NK-92 (cell line): Measurements from ENCODE around the gene ETFBKMT.
"Not testable (repeated sequence)": the region's sequence is repeated elsewhere in the genome, so short reads cannot be mapped to it uniquely, and the experiment has no call there.

ENCODE experiments used
- DNase-seq: peaks from one replicate; lab custom pipeline; 2025; ENCODE audit not compliant: unreplicated experiment; lab: John Stamatoyannopoulos, UW

The ETFBKMT gene

GRCh38 chr12:31655208-31655607, 4.3 kb upstream of the ETFBKMT start:
- no peak for DNase-seq

- DNase-seq: no peak
Observed at GRCh38 chr12:31655792-31656191, 3.7 kb upstream of the ETFBKMT start.

GRCh38 chr12:31658471-31659086, 909 bp upstream of the ETFBKMT start:
- DNase-seq: no peak

GRCh38 chr12:31662176-31662849, 2.8 kb downstream of the ETFBKMT start:
- no peak for DNase-seq

- no peak for DNase-seq
Observed at GRCh38 chr12:31663576-31663975, 4.1 kb downstream of the ETFBKMT start.

- no peak for DNase-seq
Observed at GRCh38 chr12:31664038-31664437, 4.5 kb downstream of the ETFBKMT start.

GRCh38 chr12:31669020-31669419, 9.5 kb downstream of the ETFBKMT start:
- DNase-seq: no peak

- not testable (repeated sequence) for DNase-seq
Observed at GRCh38 chr12:31669582-31669981, 10.1 kb downstream of the ETFBKMT start.

- no peak for DNase-seq
Observed at GRCh38 chr12:31672521-31672920, 13.0 kb downstream of the ETFBKMT start.

- DNase-seq: no peak
Observed at GRCh38 chr12:31682136-31682962, 22.9 kb downstream of the ETFBKMT start.

GRCh38 chr12:31685801-31686200, 26.3 kb downstream of the ETFBKMT start:
- no peak for DNase-seq

GRCh38 chr12:31687101-31687527, 27.6 kb downstream of the ETFBKMT start:
- DNase-seq: no peak

GRCh38 chr12:31689921-31690320, 30.4 kb downstream of the ETFBKMT start:
- not testable (repeated sequence) for DNase-seq

GRCh38 chr12:31702047-31702446, 42.6 kb downstream of the ETFBKMT start:
- DNase-seq: no peak

GRCh38 chr12:31705621-31706020, 46.1 kb downstream of the ETFBKMT start:
- no peak for DNase-seq

- DNase-seq: not testable (repeated sequence)
Observed at GRCh38 chr12:31708118-31708517, 48.6 kb downstream of the ETFBKMT start.

GRCh38 chr12:31710021-31710818, 50.7 kb downstream of the ETFBKMT start:
- no peak for DNase-seq

- DNase-seq: no peak
Observed at GRCh38 chr12:31712877-31713276, 53.4 kb downstream of the ETFBKMT start.

- no peak for DNase-seq
Observed at GRCh38 chr12:31714406-31715271, 55.2 kb downstream of the ETFBKMT start.

GRCh38 chr12:31715283-31715825, 55.9 kb downstream of the ETFBKMT start:
- DNase-seq: no peak
